KMS-11 (cell line): ENCODE data around the gene VARS1.

Source experiments
- H2AFZ ChIP-seq: fragments of 200-600 bp; sonication (generic); 2 replicates; pipeline ENCODE4 v1.6.1; 2016; ENCODE audit warnings: antibody characterized with exemption, mixed run types, low read depth
- H3K27ac ChIP-seq: fragments of 200-600 bp; sonication (generic); 2 replicates; pipeline ENCODE4 v1.6.1; 2016; ENCODE audit warnings: mild to moderate bottlenecking, mixed run types
- H3K27me3 ChIP-seq: fragments of 200-600 bp; sonication (generic); 2 replicates; pipeline ENCODE4 v1.6.1; 2017; ENCODE audit warnings: mild to moderate bottlenecking, low read depth, mixed run types, moderate library complexity; ENCODE audit not compliant: insufficient read depth
- H3K36me3 ChIP-seq: fragments of 200-600 bp; sonication (generic); 2 replicates; pipeline ENCODE4 v1.6.1; 2017; ENCODE audit warnings: mild to moderate bottlenecking, mixed run types; ENCODE audit not compliant: insufficient read depth
- H3K4me1 ChIP-seq: fragments of 200-600 bp; sonication (generic); 2 replicates; pipeline ENCODE4 v1.6.1; 2016; ENCODE audit warnings: mild to moderate bottlenecking, low read depth, mixed run types; ENCODE audit not compliant: poor library complexity, severe bottlenecking
- H3K4me2 ChIP-seq: fragments of 200-600 bp; sonication (generic); 2 replicates; pipeline ENCODE4 v1.7.0; 2016; ENCODE audit warnings: mild to moderate bottlenecking, mixed run types
- H3K4me3 ChIP-seq: fragments of 200-600 bp; sonication (generic); IDR thresholded peaks from 2 replicates; pipeline ENCODE4 v1.6.1; 2017; ENCODE audit warnings: low read depth, low read length, mixed read lengths; ENCODE audit not compliant: insufficient read depth
- H3K79me2 ChIP-seq: fragments of 200-600 bp; sonication (generic); 2 replicates; pipeline ENCODE4 v1.6.1; 2016; ENCODE audit warnings: low read depth, mixed run types; ENCODE audit not compliant: insufficient read depth
- H3K9ac ChIP-seq: fragments of 200-600 bp; sonication (generic); 2 replicates; pipeline ENCODE4 v1.6.1; 2016; ENCODE audit warnings: mild to moderate bottlenecking, mixed run types
- H4K20me1 ChIP-seq: fragments of 200-600 bp; sonication (generic); 2 replicates; pipeline ENCODE4 v1.6.1; 2016; ENCODE audit warnings: mild to moderate bottlenecking, mixed run types; ENCODE audit not compliant: insufficient read depth
- CTCF ChIP-seq: fragments of 200-600 bp; sonication (generic); conservative IDR thresholded peaks from 2 replicates; pipeline ENCODE4 v1.6.1; 2017; ENCODE audit warnings: low read depth, mild to moderate bottlenecking, antibody characterized with exemption, low read length, moderate library complexity, mixed read lengths

The VARS1 gene

GRCh38 chr6:31760790-31761189 lies 34.8 kb downstream of the VARS1 start:
- H3K79me2 ChIP-seq, result no peaks in the 10 kb centered on the region
- H3K9ac ChIP-seq, result no peak overlapping the region
- peaks cover 14% of the 10 kb centered on the region for H3K4me1 ChIP-seq
- no peaks in the 10 kb centered on the region for H4K20me1 ChIP-seq
- no peak overlapping the region for H2AFZ ChIP-seq
- H3K4me2 ChIP-seq, result no peak overlapping the region
- no peak for TF ChIP-seq CTCF
- H3K27me3 ChIP-seq, result no peaks in the 10 kb centered on the region
- no peak overlapping the region for H3K27ac ChIP-seq
- no peaks in the 10 kb centered on the region for H3K36me3 ChIP-seq
- no peak overlapping the region for H3K4me3 ChIP-seq

DNA sequence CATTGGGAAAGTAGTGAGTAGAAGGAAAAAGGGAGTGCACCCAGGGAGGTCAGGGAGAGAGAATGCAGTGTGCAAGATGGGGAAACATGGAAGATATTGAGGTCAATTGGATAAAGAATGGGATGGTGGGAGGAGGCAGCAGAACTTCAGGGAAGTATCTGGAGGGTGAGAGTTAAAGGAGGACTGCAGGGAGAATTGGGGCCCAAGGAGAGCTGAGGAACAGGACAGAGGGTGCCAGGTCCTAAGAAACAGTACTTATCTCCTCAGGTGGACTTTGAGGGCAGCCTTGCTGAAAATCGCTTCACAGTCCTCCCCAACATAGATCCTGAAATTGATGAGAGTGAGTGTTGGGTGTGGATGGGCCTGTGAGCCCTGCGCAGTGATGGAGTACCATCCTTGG lies 37.3 kb downstream of the VARS1 start:
- no peaks in the 10 kb centered on the region for H4K20me1 ChIP-seq
- no peak overlapping the region for H2AFZ ChIP-seq
- H3K4me1 ChIP-seq, result no peaks in the 10 kb centered on the region
- no peak overlapping the region for H3K9ac ChIP-seq
- no peak overlapping the region for H3K27ac ChIP-seq
- H3K4me3 ChIP-seq, result no peak overlapping the region
- no peak overlapping the region for H3K4me2 ChIP-seq
- no peak for TF ChIP-seq CTCF
- no peaks in the 10 kb centered on the region for H3K79me2 ChIP-seq
- H3K27me3 ChIP-seq, result no peaks in the 10 kb centered on the region
- H3K36me3 ChIP-seq, result no peaks in the 10 kb centered on the region

DNA sequence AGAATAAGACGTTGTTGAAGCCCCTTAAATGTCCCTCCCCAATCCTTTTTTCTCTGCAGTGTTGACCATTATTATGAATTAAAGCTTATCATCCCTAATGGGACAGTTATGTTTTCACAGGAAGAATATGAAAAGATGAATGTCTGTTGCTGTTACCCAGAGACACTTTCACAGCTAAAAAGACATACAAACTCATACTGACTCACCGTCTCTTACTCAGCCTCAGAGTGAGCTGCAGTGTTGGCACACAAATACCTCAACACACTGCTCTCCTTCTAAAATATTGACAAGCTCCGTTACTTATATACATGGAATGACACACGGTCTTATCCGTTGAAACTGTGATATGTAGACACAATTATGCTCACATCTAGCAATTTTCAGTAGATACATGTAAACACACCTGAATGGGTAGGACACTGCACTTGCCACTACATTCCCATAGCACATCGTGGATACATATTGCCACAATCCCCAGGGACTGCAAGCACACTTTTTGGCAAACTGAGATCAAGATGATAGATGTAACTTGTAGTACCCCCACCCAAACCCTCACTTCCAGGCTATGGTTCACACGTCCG lies 42.7 kb downstream of the VARS1 start:
- TF ChIP-seq CTCF, result no peak
- H4K20me1 ChIP-seq, result no peaks in the 10 kb centered on the region
- no peaks in the 10 kb centered on the region for H3K27me3 ChIP-seq
- no peak overlapping the region for H3K4me2 ChIP-seq
- no peaks in the 10 kb centered on the region for H3K36me3 ChIP-seq
- H3K9ac ChIP-seq, result no peak overlapping the region
- no peak overlapping the region for H2AFZ ChIP-seq
- H3K27ac ChIP-seq, result no peak overlapping the region
- H3K4me3 ChIP-seq, result no peak overlapping the region
- H3K4me1 ChIP-seq, result no peaks in the 10 kb centered on the region
- H3K79me2 ChIP-seq, result no peaks in the 10 kb centered on the region

DNA sequence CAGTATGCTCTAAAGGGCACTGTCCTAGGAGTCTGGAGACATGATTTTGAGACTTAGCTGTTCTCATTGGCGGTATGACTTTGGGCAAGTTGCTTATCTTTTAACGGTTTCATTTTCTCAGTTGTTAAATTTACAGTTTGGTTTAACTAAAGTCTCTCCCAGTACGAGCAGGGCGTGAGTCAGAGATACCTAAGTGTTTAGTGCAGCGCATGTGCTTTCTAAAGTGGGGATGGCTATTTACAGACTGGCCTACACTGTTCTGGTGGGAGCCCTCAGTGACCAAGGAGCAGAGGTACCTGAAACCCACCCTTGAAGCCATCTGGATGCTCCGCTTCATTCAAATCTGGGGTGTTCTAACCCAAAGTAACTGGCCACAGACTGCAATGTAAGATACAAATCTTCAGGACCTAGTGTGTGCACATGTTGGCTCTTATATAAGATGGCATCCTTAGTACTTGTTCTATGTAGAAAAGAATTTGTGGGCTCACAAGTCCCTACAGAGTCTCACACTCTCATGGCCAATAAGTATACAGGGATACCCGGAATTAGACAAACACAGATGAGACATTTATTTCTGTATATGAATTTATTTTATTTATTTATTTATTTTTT lies 45.0 kb downstream of the VARS1 start:
- H3K4me3 ChIP-seq, result no peak overlapping the region
- no peak overlapping the region for H3K9ac ChIP-seq
- H3K4me1 ChIP-seq, result no peaks in the 10 kb centered on the region
- no peaks in the 10 kb centered on the region for H3K36me3 ChIP-seq
- H4K20me1 ChIP-seq, result no peaks in the 10 kb centered on the region
- no peak overlapping the region for H3K4me2 ChIP-seq
- H3K27me3 ChIP-seq, result no peaks in the 10 kb centered on the region
- H3K79me2 ChIP-seq, result no peaks in the 10 kb centered on the region
- no peak overlapping the region for H3K27ac ChIP-seq
- no peak overlapping the region for H2AFZ ChIP-seq
- TF ChIP-seq CTCF, result no peak
